NCI-H2171 (cell line): Measurements from ENCODE around the gene RPL18.
"Not testable (repeated sequence)": the region's sequence is repeated elsewhere in the genome, so short reads cannot be mapped to it uniquely, and the experiment has no call there.

Experiments
- DNase-seq: peaks from one replicate; lab custom pipeline; 2025; lab: John Stamatoyannopoulos, UW

RPL18 gene

DNA sequence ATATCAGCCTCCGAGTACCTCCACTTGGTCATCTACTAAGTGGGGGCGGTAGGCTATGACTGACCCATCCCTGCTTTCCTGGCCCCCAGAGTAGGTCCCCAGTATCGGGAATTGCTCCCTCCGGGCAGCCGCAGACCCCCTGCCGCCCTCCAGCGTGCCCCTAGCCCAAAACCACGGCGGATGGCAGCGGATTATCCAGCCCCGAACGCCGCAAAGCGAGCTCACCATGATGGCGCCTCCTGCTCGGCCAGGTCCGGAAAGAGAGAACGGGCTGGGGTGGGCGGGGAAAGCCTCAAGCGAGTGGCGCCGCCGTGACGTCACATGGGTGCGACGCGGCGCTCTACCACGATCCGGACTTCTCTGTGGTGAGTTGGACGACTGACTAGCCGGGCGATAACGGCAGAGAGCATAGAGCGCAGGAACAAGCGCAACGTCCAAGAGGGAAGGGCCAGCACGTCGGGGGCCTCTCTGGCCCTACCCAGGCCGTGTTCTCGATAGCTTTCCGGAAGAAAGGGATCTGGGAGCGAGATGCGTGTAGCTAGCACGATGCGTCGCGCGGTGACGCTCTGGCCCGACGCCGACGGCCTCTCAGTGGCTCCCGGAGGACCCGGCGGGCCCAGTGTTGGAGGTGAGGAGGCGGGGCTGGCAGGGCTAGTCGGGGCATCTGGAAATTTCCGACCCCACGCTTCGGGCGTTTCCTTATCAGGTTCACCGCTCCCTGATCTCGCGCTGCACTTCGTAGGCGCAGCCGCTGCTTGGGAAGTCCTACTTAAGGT is at the start of gene RPL18, which contains the start of gene SPHK2:
TSS of gene RPL18 (minus strand) at position 263 of the 776 bp plus-strand sequence. CDS start at position 228, 35 bp downstream.
TSS of gene SPHK2 (plus strand) at position 591 of the 776 bp plus-strand sequence. CDS start 1,009 bp downstream, outside the sequence.
- peak; percentile 97 for DNase-seq

DNA sequence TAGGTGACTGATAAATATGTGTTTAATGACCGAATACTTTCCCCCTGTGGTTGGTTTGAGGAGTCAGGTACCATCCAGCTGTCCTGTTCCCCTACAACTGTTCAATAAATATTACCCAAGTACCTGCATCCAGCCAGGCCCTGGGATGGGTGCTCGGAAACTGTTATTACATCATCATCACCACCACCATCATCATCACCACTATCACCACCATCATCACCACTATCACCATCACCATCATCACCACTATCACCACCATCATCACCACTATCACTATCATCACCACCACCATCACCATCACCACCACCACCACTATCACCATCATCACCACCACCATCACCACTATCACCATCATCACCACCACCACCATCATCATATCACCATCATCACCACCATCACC is 49.8 kb upstream of the RPL18 start:
- DNase-seq, result no peak

DNA sequence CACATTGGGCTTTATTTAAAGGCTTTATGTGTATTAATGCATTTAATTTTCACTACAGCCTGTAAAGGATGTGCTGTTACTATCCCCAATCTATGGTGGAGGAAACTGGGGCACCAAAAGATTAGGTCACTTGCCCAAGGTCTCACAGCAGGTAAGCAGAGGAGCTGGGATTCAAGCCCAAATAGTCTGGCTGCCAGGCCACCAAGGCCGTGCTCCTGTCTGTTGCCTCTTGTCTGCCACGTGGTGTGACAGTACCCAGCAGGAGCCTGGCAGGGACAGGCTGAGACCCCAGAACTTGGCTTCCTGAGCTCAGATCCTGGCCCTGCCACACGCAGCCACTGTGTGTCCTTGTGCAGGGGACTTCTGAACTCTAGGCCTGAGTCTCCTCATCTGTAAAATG is 49.4 kb upstream of the RPL18 start:
- DNase-seq, result no peak

DNA sequence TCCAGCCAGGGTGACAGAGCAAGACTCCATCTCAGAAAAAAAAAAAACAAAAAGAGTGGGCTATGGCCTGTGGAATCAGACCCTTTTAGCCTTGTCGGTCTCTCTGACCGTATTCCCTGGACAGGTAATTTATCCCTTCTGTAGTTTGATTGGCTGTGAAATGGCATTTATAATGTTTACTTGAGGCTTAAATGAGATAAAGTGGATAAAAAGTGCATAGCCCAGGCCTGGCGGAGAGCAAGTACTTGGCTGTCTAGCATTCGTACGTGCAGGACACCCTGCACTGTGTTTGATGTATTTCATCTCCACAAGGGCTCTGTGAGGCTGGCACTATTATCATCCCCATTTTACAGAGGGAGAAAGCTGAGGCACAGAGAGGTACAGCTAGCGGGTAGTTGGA is 46.8 kb upstream of the RPL18 start:
- no peak for DNase-seq

DNA sequence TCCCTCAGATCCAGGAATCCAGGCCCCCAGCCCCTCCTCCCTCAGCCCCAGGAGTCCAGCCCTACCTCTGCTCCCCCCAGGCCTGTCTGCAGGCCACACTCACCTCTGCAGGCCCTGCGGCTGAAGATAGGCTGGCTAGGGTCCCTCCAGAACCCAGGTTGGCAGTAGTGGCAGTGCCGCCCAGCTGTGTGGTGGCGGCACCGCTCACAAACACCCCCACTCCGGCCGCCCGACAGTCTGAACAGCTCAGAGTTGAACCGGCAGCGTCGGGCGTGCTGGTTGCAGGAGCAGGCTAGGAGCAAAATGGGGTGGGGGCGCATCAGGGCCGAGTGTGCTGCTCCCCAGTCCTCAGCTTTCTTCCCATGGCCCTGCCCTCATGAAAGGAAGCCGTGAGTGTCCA is 45.5 kb upstream of the RPL18 start:
- no peak for DNase-seq

DNA sequence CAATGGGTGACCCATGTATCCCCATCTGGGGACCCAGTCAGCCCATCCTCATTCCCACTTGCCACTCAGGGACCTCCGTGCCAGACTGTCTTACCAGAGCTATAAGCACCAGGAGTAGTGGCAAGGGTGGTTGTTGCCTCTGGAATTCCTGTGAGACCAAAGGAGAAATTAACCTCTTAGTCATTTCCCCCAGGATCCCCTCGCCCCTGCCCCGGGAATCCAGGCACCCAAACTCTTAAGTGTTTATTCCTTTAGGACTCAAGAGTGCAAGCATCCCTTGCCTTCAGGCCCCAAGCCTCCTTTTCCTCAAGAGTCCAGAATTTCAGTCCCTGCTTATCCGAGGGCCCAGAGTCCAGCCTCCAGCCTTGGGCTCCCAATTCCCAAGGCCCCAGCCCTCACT is 44.7 kb upstream of the RPL18 start:
- no peak for DNase-seq

DNA sequence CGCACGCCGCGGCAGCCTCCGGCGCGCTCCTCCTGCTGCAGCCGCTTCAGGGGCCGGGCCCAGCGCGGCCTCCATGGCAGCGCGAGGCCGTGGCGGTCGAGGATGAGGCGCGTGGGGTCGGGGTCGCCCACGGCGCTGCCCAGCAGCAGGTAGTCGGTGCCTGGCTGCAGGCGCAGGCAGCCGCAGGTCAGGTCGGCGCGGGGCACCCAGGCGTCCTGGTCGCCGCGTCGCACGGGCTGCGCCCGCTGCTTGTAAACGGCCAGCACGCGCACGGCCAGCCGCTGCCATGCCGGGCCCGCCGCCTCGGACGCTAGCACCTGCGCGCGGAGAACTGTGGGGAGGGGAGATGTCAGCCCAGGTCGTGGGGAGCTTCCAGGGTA is 42.7 kb upstream of the RPL18 start:
- no peak for DNase-seq

DNA sequence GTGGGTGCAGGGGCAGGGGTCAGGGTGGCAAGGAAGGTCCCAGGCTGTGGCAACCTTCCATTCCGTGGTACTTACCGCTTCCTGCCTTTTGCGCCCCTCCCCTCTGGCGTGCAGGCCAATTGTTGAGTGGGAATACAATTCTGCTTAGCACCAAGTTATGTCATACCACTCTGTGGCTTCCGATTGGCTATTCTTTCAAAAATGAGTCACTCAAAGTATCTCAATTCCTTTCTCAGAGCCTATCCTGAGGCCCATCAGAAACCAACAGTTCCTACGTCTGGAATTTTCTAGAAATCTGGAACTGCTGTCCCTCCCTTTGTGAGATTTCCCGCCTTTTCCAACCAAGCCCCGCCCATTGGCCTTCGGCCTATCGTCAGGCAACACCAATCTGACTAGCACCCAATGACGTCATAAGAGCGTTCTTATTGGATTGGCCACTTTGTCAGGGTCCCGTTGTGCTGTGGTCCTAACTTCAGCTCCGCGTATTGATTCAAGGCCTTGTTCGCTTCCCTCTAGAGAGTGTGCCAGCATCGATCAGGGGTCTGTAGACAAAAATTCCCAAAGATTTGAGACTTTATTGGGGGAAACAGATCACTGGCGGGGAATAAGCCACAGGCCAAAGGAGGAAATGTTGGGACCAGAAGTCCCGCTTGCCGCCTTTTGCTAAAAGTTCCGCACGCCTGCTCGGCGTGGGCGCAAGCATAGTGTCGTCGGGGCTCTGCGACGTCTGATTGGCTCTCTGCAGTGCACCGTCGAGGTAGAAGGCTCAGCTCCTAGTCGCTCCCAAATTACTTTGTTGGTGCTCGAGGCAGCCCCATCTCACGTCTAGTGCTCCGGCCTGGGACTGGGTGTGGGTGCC is 42.1 kb upstream of the RPL18 start:
- no peak for DNase-seq

DNA sequence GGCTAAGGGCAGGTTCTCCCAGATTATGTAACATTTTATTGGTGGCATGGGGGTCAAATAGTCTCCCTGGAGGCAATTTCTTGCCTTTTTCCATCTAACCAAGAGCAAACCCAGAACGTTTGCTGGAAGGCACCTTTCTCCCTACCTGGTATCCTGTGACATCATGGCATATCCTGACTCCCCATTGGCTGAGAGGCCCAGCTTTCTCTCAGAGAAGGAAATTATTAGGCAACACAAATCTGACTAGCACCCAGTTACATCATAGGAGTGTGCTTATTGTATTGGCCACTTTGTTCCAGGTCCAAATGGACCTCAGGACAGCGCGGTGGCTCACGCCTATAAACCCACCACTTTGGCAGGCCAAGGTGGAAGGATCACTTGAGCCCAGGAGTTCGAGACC is 40.8 kb upstream of the RPL18 start:
- no peak for DNase-seq

DNA sequence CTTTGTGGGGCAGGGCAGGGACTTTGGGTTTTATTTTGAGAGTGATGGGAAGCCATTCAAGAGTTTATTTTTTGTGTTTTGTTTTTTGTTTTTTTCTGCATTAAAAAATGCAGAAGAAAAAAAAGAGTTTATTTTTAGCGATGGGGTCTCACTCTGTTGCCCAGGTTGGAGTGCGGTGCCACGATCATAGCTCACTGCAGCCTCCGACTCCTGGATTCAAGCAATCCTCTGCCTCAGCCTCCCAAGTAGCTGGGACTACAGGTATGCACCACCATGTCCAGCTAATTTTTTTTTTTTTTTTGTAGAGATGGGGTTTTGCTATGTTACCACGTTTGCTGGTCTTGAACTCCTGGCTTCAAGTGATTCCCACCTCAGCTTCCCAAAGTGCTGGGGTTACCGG is 39.5 kb upstream of the RPL18 start:
- no peak for DNase-seq

DNA sequence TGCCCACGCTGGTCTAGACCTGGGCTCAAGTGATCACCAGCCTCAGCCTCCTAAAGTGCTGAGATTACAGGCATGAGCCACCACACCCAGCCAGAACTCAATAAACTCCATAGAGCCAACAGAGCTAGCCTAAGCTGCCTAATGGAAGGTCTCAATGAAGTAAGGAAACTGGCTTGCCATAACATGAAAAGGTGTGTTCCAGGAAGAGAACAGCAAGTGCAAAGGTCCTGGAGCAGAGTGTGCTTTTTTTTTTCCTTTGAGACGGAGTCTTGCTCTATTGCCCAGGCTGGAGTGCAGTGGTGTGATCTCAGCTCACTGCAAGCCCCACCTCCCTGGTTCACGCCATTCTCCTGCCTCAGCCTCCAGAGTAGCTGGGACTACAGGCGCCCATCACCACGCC is 38.9 kb upstream of the RPL18 start:
- DNase-seq, result not testable (repeated sequence)

DNA sequence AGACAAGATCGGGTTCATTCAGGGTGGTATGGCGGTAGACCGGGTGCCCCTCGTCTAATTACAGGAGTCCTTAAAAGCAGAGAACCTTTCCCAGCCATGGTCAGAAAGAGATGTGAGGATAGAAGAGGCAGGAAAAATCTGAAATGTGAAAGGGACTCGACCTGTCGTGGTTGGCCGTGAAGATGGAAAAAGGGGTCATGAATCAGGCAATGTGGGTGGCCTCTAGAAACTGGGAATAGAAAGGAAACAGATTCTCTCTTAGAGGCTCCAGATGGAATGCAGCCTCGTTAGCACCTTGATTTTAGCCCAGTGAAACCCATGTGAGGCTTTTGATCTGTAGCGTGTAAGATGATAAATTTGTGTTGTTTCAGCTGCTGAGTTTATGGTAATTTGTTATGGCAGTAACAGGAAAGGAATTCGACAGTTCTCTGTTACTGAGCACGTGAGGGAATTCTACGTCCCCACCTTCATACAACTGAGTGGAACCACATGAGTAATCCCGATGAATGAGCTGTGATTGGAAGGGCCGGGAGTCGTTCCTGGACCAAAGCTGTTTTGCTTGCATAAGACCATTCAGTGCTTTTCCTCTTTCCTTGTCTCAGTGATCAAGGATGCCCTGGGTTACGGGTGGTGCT is 38.0 kb upstream of the RPL18 start:
- DNase-seq, result no peak

DNA sequence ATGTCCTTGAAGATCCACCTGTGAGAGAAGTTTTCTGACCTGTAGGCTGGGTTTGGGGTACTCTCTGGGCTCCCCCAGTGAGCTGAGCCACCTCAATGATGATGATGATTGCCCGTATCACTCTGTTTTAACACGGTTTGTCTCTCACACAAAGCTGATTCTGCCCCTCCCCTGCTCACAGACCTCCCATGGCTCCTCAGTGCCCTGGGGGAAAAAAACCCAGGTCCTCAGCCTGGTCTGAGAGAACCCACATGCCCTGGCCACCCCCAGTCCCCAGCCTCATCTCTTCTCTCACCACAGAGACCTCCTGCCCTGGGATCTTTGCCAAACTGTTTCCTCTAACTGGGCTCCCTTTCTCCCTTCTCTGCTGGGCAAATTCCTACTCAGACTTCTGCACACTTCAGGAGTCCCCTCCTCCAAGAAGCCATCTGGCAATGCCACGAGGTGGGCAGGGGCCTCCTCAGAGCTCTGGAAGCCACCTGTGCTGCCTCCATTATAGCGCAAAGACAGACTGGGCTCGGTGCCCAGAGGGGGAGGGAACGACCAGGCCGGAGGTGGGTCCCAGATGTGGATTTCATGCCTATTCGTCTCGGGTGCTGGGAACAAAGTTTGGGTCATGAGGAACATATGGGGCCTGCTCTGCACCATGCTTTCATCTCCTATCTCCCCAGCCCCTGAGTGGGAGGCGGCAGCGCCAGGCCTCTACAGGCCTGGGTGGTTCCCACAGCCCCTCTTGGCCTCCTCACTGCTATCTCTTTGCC is 35.5 kb upstream of the RPL18 start:
- DNase-seq, result peak; percentile 98

DNA sequence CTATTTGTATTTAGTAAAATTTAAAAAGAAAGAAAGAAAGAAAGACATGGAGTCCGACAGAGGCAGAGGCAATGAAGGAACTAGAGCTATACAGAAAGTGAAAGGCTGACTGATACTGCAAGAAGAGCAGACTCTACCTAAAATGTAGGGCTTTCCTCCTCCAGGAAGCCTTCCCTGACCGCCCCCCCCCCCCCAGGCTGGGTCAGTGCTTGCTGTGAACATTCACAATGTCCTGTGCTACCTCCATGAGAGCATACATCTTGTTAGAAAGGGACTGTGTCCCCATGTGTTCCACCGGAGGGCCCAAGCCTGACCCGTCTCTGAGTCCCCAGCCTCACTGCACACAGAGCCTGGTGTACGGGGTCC is 32.7 kb upstream of the RPL18 start:
- no peak for DNase-seq

DNA sequence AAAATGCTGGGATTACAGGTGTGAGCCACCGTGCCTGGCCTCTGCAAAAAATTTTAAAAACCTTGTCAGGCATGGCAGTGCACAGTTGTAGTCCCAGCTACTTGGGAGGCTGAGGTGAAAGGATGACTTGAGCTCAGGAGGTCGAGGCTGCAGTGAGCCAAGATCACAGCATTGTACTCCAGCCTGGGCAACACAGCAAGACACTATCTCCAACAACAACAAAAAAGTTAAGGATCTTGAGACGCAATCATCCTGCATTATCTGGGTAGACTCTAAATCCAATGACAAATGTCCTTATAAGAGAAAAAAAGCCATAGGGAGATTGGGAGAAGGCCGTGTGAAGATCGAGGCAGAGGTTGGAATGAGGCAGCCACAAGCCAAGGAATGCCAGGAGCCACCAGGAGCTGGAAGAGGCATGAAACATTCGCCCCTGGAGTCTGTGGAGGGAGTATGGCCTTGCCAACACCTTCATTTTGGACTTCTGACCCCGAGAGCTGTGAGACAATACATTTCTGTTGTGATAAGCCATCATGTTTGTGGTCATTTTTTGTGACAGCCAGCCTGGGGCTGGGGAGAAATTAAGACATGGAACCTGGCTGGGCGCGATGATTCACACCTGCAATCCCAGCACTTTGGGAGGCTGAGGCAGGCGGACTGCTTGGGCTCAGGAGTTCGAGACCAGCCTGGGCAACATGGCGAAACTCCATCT is 32.1 kb upstream of the RPL18 start:
- DNase-seq, result no peak

DNA sequence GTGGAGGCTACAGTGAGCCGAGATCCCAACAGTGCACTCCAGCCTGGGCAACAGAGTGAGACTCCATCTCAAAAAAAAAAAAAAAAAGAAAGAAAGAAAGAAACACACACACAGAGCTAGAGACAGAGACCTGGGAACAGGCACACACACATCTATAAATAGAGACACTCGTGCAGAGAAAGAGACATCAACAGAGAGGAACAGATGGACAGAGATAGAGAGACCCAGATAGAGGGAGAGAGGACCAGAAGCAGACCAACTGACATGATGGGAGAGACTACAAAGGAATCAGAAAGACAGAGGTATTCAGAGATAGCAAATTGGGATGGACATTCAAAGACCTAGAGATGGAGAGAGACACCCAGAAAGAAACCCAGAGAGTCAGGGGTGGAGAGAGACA is 29.2 kb upstream of the RPL18 start:
- no peak for DNase-seq

DNA sequence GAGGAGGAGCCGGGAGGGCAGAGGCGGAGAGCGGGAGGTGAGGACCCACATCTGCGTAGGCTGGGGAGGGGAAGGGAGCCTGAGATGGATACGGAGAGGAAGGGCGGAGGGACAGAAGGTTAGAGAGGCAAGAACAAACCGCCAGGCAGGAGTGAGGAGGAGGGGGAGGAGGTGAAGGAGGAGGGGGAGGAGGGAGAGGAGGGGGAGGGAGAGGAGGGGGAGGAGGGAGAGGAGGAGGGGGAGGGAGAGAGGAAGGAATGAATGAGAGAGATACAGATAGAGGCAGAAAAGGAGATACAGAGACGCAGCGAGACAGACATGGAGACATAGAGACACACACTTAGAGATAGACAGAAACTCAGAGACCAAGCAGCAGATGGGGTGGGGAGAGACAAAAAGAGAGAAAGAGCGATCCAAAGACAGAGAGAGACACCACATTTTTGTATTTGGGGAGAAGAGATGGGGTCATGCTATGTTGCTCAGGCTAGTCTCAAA is 27.8 kb upstream of the RPL18 start:
- peak; percentile 95 for DNase-seq

DNA sequence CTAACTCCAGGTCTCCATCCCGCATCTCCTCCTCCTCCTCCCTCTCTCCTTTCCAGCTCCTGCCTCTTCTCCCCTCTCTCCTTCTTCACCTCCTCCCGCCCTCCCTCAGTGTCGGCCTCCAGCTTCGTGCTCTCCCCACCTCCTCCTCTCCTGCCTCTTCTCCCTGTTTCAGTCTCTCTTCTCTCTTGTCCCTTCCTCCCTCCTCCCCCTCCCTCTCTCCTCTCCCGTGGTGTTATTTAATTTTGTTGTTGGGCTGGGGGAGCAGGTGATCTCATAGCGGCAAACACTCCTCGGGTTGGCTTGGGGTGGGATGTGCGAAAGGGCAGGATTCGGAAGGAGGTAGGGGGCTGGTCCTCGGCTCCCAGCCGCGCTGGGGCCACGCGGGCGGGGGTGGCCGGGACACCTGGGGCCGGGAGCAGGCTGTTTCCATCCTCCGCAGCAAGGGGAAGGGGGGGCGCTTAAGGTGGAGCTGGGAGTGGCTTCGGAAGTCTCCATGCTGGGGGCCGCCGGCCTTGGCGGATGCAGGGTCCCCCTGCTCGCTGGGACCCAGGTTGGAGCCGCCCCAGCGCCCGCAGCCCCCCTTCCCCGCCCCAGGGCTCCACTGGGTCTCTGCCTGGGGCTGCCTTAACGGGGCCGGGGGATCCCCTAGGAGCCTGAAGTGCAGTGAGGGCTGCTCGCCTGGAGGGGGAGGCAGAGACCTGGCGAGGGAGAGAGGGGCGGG is 27.2 kb upstream of the RPL18 start, which contains the start of gene CA11:
TSS of gene CA11 (minus strand) at position 187 of the 721 bp plus-strand sequence. CDS start 555 bp downstream, outside the sequence.
- DNase-seq, result peak; percentile 94

DNA sequence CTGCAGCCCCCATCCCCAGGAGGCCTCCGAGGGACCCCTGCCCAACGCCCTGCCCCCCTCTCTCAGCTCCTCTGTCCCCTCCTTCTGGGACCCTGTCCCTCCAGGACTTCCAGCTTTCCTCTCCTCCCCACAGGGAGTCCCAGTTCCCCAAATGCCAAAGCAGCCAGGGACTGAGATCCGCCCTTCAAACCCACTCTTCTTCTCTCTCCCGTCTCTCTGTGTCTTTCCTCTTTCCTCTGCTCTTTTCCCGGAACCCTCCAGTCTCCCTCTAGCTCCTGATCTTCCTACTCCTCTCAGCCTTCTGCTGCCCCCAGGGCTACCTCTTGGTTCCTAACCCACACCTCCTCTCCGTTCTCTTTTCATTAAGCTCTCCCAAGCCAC is 26.6 kb upstream of the RPL18 start:
- DNase-seq, result no peak

DNA sequence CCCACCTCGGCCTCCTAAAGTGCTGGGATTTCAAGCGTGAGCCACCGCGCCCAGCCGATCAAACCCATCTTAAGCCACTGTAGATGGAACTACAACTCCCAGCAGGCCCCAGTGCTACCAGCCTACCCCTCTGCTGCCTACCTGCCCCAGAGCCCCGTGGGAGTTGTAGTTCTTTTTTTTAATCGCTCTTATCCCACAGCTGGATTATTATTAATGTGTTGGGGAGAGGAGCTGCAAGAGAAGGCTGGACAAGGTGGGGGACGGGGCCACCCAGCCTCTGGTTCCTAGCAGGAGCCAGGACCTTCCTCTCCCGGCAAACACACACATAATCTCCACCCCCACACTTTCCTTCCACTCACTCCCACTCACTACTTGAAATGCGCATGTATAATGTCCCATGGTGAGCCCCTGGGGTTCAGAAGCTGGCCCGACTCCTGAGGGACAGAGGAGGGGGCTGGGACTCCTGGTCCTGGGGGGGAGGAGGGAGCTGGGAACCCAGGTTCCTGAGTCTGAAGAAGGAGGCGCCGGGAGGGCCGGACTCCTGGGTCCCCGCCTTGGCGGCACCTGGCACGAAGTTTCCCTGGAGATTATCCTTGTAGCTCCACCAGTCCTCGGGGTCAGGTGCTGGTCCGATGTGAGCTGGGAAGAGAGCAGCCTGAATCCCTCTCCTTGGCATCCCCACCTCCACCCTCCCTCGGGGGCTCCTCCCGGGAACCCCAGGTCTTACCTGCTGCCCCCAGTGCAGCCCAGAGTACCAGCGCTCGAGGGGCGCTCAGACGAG is 26.1 kb upstream of the RPL18 start:
- peak; percentile 75 for DNase-seq
